HCT116 (cell line): Measurements from ENCODE around the gene ADA.

Experiments
- CBX3 ChIP-seq: IDR thresholded peaks from 2 replicates; pipeline ENCODE4 v1.6.1; 2012; ENCODE audit warnings: low read depth
- CEBPB ChIP-seq: IDR thresholded peaks from 2 replicates; pipeline ENCODE4 v1.6.1; 2012; ENCODE audit warnings: low read depth
- CTCF ChIP-seq, 3 experiments: fragments of 200-600 bp in 1 of 3; sonication (generic) in 1 of 3; IDR thresholded peaks in 2 of 3; conservative IDR thresholded peaks in 1 of 3; 2 replicates each; pipeline ENCODE4 v1.5.1; 2012 to 2017; ENCODE audit warnings: low read depth in 2 of 3, low read length in 2 of 3, antibody characterized with exemption in 1 of 3, borderline replicate concordance in 1 of 3, control low read depth in 1 of 3, mild to moderate bottlenecking in 1 of 3, mixed read lengths in 1 of 3, mixed run types in 1 of 3, moderate library complexity in 1 of 3; ENCODE audit not compliant: insufficient read depth in 1 of 3
- EGR1 ChIP-seq: IDR thresholded peaks from 2 replicates; pipeline ENCODE4 v1.6.1; 2012; ENCODE audit warnings: low read depth
- ELF1 ChIP-seq: IDR thresholded peaks from 2 replicates; pipeline ENCODE4 v1.6.1; 2012; ENCODE audit warnings: low read depth, borderline replicate concordance
- EZH2 ChIP-seq: fragments of 200-600 bp; sonication (generic); IDR thresholded peaks from 2 replicates; pipeline ENCODE4 v1.6.1; 2017; ENCODE audit warnings: antibody characterized with exemption, mixed run types
- EZH2phosphoT487 ChIP-seq: fragments of 200-600 bp; IDR thresholded peaks from 2 replicates; pipeline ENCODE4 v1.6.1; 2018; ENCODE audit warnings: antibody characterized with exemption, borderline replicate concordance
- POLR2A ChIP-seq: IDR thresholded peaks from 2 replicates; pipeline ENCODE4 v1.7.0; 2011; ENCODE audit warnings: borderline replicate concordance; ENCODE audit not compliant: insufficient read depth, insufficient read length; ENCODE audit errors: extremely low read depth
- POLR2AphosphoS5 ChIP-seq: IDR thresholded peaks from 2 replicates; pipeline ENCODE4 v1.6.1; 2011; ENCODE audit warnings: mild to moderate bottlenecking, low read depth, low read length, moderate library complexity
- SP1 ChIP-seq: IDR thresholded peaks from 2 replicates; pipeline ENCODE4 v1.6.1; 2012; ENCODE audit warnings: low read depth
- YY1 ChIP-seq: IDR thresholded peaks from 2 replicates; pipeline ENCODE4 v1.6.1; 2011; ENCODE audit warnings: low read length, low read depth, moderate library complexity, mild to moderate bottlenecking; ENCODE audit not compliant: insufficient replicate concordance; ENCODE audit errors: extremely low read depth
- ZNF274 ChIP-seq: fragments of 200-500 bp; sonication (Bioruptor generic); IDR thresholded peaks from 2 replicates; pipeline ENCODE4 v1.6.1; 2014; ENCODE audit warnings: mild to moderate bottlenecking, low read depth, low read length, inconsistent platforms
- TF ChIP-seq, protein P1 (sequence below): IDR thresholded peaks from 2 replicates; pipeline ENCODE4 v1.6.1; 2012; ENCODE audit warnings: low read depth

DNA sequence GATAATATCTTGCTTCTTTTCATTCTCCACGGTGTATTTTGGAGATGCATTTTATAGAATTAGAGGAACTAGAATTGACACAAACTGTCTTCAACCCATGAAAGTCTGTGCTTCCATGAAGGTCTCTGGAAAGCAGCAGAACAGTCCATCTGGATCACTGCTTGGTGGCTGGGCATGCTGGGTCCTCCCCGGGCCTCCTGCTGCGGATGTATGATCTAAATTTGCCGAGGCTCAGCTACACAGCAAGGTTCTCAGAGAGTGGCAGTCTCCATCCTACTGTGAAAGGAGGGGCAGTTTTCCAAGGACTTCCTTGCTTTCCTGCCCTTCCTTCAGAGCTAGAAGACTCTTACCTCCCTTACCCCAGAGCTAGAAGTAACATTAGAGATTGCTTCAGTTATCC, 54.0 kb downstream of the ADA start:
- TF ChIP-seq EZH2, result no peak
- TF ChIP-seq YY1, result no peak
- TF ChIP-seq ELF1, result no peak
- no peak for TF ChIP-seq CTCF (IDR thresholded peaks at IDR 0.05 in 2 of 3, conservative IDR thresholded peaks at IDR 0.05 in 1 of 3; ENCODE audit: borderline replicate concordance in 1 of 3, insufficient read depth in 1 of 3, low read depth in 2 of 3, low read length in 2 of 3)
- TF ChIP-seq, protein P1, sequence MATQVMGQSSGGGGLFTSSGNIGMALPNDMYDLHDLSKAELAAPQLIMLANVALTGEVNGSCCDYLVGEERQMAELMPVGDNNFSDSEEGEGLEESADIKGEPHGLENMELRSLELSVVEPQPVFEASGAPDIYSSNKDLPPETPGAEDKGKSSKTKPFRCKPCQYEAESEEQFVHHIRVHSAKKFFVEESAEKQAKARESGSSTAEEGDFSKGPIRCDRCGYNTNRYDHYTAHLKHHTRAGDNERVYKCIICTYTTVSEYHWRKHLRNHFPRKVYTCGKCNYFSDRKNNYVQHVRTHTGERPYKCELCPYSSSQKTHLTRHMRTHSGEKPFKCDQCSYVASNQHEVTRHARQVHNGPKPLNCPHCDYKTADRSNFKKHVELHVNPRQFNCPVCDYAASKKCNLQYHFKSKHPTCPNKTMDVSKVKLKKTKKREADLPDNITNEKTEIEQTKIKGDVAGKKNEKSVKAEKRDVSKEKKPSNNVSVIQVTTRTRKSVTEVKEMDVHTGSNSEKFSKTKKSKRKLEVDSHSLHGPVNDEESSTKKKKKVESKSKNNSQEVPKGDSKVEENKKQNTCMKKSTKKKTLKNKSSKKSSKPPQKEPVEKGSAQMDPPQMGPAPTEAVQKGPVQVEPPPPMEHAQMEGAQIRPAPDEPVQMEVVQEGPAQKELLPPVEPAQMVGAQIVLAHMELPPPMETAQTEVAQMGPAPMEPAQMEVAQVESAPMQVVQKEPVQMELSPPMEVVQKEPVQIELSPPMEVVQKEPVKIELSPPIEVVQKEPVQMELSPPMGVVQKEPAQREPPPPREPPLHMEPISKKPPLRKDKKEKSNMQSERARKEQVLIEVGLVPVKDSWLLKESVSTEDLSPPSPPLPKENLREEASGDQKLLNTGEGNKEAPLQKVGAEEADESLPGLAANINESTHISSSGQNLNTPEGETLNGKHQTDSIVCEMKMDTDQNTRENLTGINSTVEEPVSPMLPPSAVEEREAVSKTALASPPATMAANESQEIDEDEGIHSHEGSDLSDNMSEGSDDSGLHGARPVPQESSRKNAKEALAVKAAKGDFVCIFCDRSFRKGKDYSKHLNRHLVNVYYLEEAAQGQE, result no peak
- no peak for TF ChIP-seq SP1
- no peak for TF ChIP-seq CBX3
- no peak for TF ChIP-seq POLR2A
- no peak for TF ChIP-seq POLR2AphosphoS5
- no peak for TF ChIP-seq ZNF274
- TF ChIP-seq EGR1, result no peak
- TF ChIP-seq EZH2phosphoT487, result no peak
- TF ChIP-seq CEBPB, result no peak
